HepG2 (cell line): ENCODE results near the gene DNAAF8. TPM values are rescaled to one million over a fixed set of nuclear protein-coding genes. Genes with fewer than 3 reads are reported as not detected.

Experiments
- ATAC-seq: fragments of 200-7000 bp; cut with Tn5 transposase; 3 replicates; pipeline ENCODE4 v1.9.1; 2020; ENCODE audit warnings: mild to moderate bottlenecking, moderate library complexity
- BruUV-seq: library from RNA; stranded (reverse); fragments of 400-500 nt; replicated peaks from 2 replicates; lab custom pipeline; 2021; lab: Mats Ljungman, UMichigan
- CTCF ChIA-PET: fragments of 300-600 bp; formaldehyde crosslinking; extraction: SDS; loops from one replicate; lab custom pipeline; 2021; ENCODE audit warnings: low total read pairs, inconsistent platforms, low intra/inter-chr PET ratio; lab: Yijun Ruan, JAX
- POLR2A ChIA-PET: fragments of 350-600 bp; sonication (Branson Sonifier 250); formaldehyde crosslinking; loops from one replicate; lab custom pipeline; 2020; ENCODE audit warnings: antibody characterized with exemption, inconsistent platforms; lab: Yijun Ruan, JAX
- DNase-seq: peaks from one replicate; pipeline ENCODE4 v3.0.0-alpha.2; 2015; ENCODE audit warnings: low spot score
- FAIRE-seq: peaks from 3 replicates; lab custom pipeline; 2011; peaks lifted over from hg19 to GRCh38; lab: Jason Lieb, UNC
- H2AFZ ChIP-seq: one replicate; pipeline ENCODE4 v1.6.1; 2011; ENCODE audit warnings: low read length, inconsistent platforms
- H3K27ac ChIP-seq: fragments of 300-600 bp; 3 replicates; pipeline ENCODE4 v1.8.0; 2011; ENCODE audit warnings: mixed run types, mild to moderate bottlenecking, mixed read lengths, low read length, inconsistent platforms; ENCODE audit not compliant: insufficient read depth; ENCODE audit errors: extremely low read length
- H3K27me3 ChIP-seq, 2 experiments: fragments of 200-600 bp in 1 of 2; 2 replicates in 1 of 2; 3 replicates in 1 of 2; pipeline versions ENCODE4 v1.6.0 to v1.8.0; 2011; ENCODE audit warnings: low read length in 2 of 2, mild to moderate bottlenecking in 2 of 2, moderate library complexity in 2 of 2, inconsistent platforms in 1 of 2; ENCODE audit not compliant: insufficient read depth in 2 of 2, control insufficient read depth in 1 of 2
- H3K36me3 ChIP-seq, 2 experiments: fragments of 200-600 bp in 1 of 2; replicated peaks in 1 of 2; 2 replicates in 1 of 2; 3 replicates in 1 of 2; pipeline versions ENCODE4 v1.5.1 to v1.8.0; 2011; ENCODE audit warnings: low read length in 2 of 2, inconsistent platforms in 1 of 2; ENCODE audit not compliant: insufficient read depth in 2 of 2, control insufficient read depth in 1 of 2
- H3K4me1 ChIP-seq: 2 replicates; pipeline ENCODE4 v1.5.1; 2012; ENCODE audit warnings: low read length, inconsistent platforms; ENCODE audit not compliant: insufficient read depth
- H3K4me2 ChIP-seq: 2 replicates; pipeline ENCODE4 v1.6.0; 2011; ENCODE audit warnings: low read depth, low read length, inconsistent platforms
- H3K4me3 ChIP-seq, 3 experiments: fragments of 200-600 bp in 1 of 3; sonication (generic), shearing (Covaris generic) in 1 of 3; replicated peaks in 1 of 3; 2 replicates each; pipeline ENCODE4 v1.5.1; 2011 to 2016; ENCODE audit warnings: low read length in 3 of 3, inconsistent platforms in 2 of 3, low read depth in 2 of 3, mild to moderate bottlenecking in 2 of 3, control low read depth in 1 of 3, mixed read lengths in 1 of 3; ENCODE audit not compliant: insufficient read depth in 1 of 3
- H3K79me2 ChIP-seq: one replicate; pipeline ENCODE4 v1.6.1; 2011; ENCODE audit warnings: low read length, inconsistent platforms; ENCODE audit not compliant: insufficient read depth
- H3K9ac ChIP-seq: 2 replicates; pipeline ENCODE4 v1.6.0; 2011; ENCODE audit warnings: mild to moderate bottlenecking, low read depth, low read length, inconsistent platforms; ENCODE audit not compliant: insufficient read depth
- H3K9me3 ChIP-seq: 2 replicates; pipeline ENCODE4 v1.5.1; 2012; ENCODE audit warnings: mild to moderate bottlenecking, low read length
- H4K20me1 ChIP-seq: 2 replicates; pipeline ENCODE4 v1.6.0; 2011; ENCODE audit warnings: inconsistent platforms, mild to moderate bottlenecking, low read length, moderate library complexity; ENCODE audit not compliant: insufficient read depth
- AGO2 ChIP-seq: fragments of 200-400 bp; formaldehyde crosslinking; optimal IDR thresholded peaks from 2 replicates; pipeline ENCODE3; 2017; ENCODE audit warnings: mild to moderate bottlenecking, low read depth, low read length, moderate library complexity
- RBFOX2 ChIP-seq: fragments of 200-400 bp; formaldehyde crosslinking; IDR thresholded peaks from 2 replicates; pipeline ENCODE4 v1.6.1; 2017; ENCODE audit warnings: low read depth, mild to moderate bottlenecking, low read length
- ZBTB49 ChIP-seq: sonication (generic); formaldehyde crosslinking; IDR thresholded peaks from 2 replicates; pipeline ENCODE4 v1.4.0; 2020; ENCODE audit warnings: missing genetic modification reagents, borderline replicate concordance
- ZFY ChIP-seq: sonication (generic); formaldehyde crosslinking; IDR thresholded peaks from 2 replicates; pipeline ENCODE4 v1.4.0; 2020; ENCODE audit warnings: missing genetic modification reagents
- WGBS: methylation state at CpG from one replicate; pipeline ENCODE4 v1.1.6; 2017; ENCODE audit warnings: low lambda C conversion rate; 5-methylcytosine and 5-hydroxymethylcytosine counted together
- in situ Hi-C: cut with HindIII; loops from 2 replicates; pipeline ENCODE4 v1.10.0; 2017; ENCODE audit warnings: low pct_unique_long_range_greater_than_20kb; ENCODE audit not compliant: extremely low pct_ligation_motif_present
- intact Hi-C: fragments of 100-400 bp; cut with micrococcal nuclease; formaldehyde crosslinking; loops from one replicate; pipeline ENCODE4 v1.10.0; 2022; ENCODE audit not compliant: unreplicated experiment
- polyA plus RNA-seq, 8 experiments: library from polyadenylated mRNA; depleted of rRNA in 3 of 8; stranded (reverse) in 7 of 8; unstranded in 1 of 8; fragments of >200 nt; fragmentation: Illumina TruSeq in 4 of 8; extraction: Trizol in 4 of 8; gene quantifications; 2 replicates each; pipeline versions ENCODE4 v1.2.1 to v1.2.3, GENCODE V29; 2011 to 2016; ENCODE audit warnings: low read depth in 4 of 8, missing spikeins in 1 of 8, mixed read lengths in 1 of 8; ENCODE audit not compliant: insufficient read depth in 1 of 8
- total RNA-seq, 5 experiments: library from RNA; depleted of rRNA; stranded (reverse); fragments of >200 nt; fragmentation: Illumina TruSeq; extraction: Trizol; gene quantifications; 2 replicates each; pipeline ENCODE4 v1.2.3, GENCODE V29; 2016; ENCODE audit warnings: low read depth in 1 of 5

The DNAAF8 gene
- total and polyA plus RNA-seq, 2 of the 13 experiments (the other 11 are each of a cell fraction or from before 2014, with no cell fraction given), result 0.44 TPM; not detected in 1

GRCh38 chr16:4696172-4696904 lies 38.0 kb upstream of the DNAAF8 start:
- in situ Hi-C loops, result no loop called here
- H3K4me1 ChIP-seq, result peaks cover 38% of the 10 kb centered on the region
- ChIA-PET POLR2A (interaction anchor here (1.3 to 1.7 kb wide), 2 partner anchors 38 to 80 kb away, joined by 3 to 6 read pairs; partner anchors contain the start of genes ANKS3 and DNAAF8), CTCF (no interaction called here)
- intact Hi-C loops, result no loop called here
- ATAC-seq (no peak), DNase-seq (no peak), FAIRE-seq (no peak)
- H3K27me3 ChIP-seq, result no peaks in the 10 kb centered on the region
- no TSS peak for BruUV-seq
- H3K27ac ChIP-seq, result no peak overlapping the region
- H3K4me2 ChIP-seq, result no peak overlapping the region
- 93% methylated on average over 11 of the region's 19 CpGs for WGBS
- no peaks in the 10 kb centered on the region for H4K20me1 ChIP-seq
- H2AFZ ChIP-seq, result no peak overlapping the region
- H3K9me3 ChIP-seq, result no peaks in the 10 kb centered on the region
- no peak overlapping the region for H3K9ac ChIP-seq
- TF ChIP-seq ZBTB49 (CRISPR knock-in tag), result no peak
- peak; percentile 76 for TF ChIP-seq AGO2
- 0 out of 2 replicates have a peak, but pooled peaks have one; percentile 16 for TF ChIP-seq ZFY (CRISPR knock-in tag)
- peak; percentile 60 for TF ChIP-seq RBFOX2
- H3K79me2 ChIP-seq, result peaks cover 3% of the 10 kb centered on the region
- peaks cover 23 to 45% of the 10 kb centered on the region in 2 experiments for H3K36me3 ChIP-seq
- no peak overlapping the region for H3K4me3 ChIP-seq
